C4-2B (cell line): ENCODE results near the gene ZNF865.

Experiments used
- H3K27ac ChIP-seq: fragments of 450-650 bp; 2 replicates; pipeline ENCODE4 v1.5.1; 2017
- CTCF ChIP-seq: fragments of 450-650 bp; conservative IDR thresholded peaks from 2 replicates; pipeline ENCODE4 v1.5.1; 2017; ENCODE audit warnings: mild to moderate bottlenecking
- ZFX ChIP-seq: fragments of 450-650 bp; IDR thresholded peaks from 2 replicates; pipeline ENCODE4 v1.6.1; 2017

The ZNF865 gene

GRCh38 chr19:55591555-55591954 is 13.9 kb upstream of the ZNF865 start:
- no peak overlapping the region for H3K27ac ChIP-seq
- no peak for TF ChIP-seq CTCF
- TF ChIP-seq ZFX, result no peak

GRCh38 chr19:55592391-55593090 is 12.9 kb upstream of the ZNF865 start:
- no peak for TF ChIP-seq CTCF
- TF ChIP-seq ZFX, result no peak
- no peak overlapping the region for H3K27ac ChIP-seq

- TF ChIP-seq CTCF, result no peak
- TF ChIP-seq ZFX, result no peak
- H3K27ac ChIP-seq, result no peak overlapping the region
Observed at GRCh38 chr19:55593096-55593772, 12.2 kb upstream of the ZNF865 start.

GRCh38 chr19:55594996-55595545 is 10.4 kb upstream of the ZNF865 start:
- TF ChIP-seq CTCF (no peak), ZFX (no peak)
- H3K27ac ChIP-seq, result no peak overlapping the region

GRCh38 chr19:55596304-55596703 is 9.1 kb upstream of the ZNF865 start:
- TF ChIP-seq ZFX (no peak), CTCF (no peak)

GRCh38 chr19:55597501-55597921 is 7.9 kb upstream of the ZNF865 start:
- TF ChIP-seq CTCF, result no peak
- H3K27ac ChIP-seq, result no peak overlapping the region

More at GRCh38 chr19:55596304-55596703, 9.1 kb upstream of the ZNF865 start:
- no peak overlapping the region for H3K27ac ChIP-seq

GRCh38 chr19:55598034-55598433 is 7.4 kb upstream of the ZNF865 start:
- no peak overlapping the region for H3K27ac ChIP-seq

More at GRCh38 chr19:55598034-55598433, 7.4 kb upstream of the ZNF865 start:
- TF ChIP-seq ZFX, result no peak
